ENCODE results near the gene PLK4.
"Not testable (repeated sequence)": the region's sequence is repeated elsewhere in the genome, so short reads cannot be mapped to it uniquely, and the experiment has no call there.

Gene PLK4

DNA sequence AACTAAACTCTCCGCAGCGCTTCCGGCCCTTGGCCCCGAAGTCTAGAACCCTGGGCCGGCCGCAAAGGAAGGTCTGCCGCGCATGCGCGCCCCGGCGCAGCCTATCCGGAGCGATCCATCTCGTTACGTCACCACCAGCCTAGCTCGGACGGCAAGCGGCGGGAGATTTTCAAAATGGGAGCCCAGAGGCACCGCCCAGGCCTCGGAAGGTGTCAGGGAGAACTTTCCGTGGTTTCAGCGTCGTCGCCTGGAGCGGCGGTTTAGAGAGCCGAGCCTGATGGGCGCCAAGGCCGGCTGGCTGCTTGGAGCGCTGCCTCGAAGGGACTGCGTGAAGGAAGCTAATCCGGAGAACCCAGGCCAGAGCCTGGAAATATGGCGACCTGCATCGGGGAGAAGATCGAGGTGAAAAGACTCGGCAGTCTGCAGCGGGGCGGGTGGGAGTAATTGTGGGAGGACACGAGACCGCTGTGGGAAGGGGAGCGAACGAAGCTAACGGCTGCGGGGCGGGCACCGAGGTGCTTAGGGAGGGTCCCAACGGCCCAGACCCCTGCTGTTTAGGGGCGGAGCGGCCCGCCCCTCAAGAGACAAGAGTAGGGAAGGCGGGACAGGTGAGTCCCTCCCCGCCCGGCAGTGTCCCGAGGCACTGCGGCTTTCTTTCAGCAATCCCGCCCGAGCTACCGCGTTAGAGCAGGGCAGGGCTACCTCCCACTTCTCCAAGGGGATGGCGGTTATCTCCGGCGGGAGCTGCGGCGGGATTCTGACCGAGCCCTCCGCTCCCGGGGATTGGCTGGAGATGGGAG, at the start of gene PLK4:
TSS of gene PLK4 (plus strand) at position 131 of the 800 bp plus-strand sequence. CDS start at position 373, 242 bp downstream.
- peak; percentile 54 to 95 (median 87) for DNase-seq

DNA sequence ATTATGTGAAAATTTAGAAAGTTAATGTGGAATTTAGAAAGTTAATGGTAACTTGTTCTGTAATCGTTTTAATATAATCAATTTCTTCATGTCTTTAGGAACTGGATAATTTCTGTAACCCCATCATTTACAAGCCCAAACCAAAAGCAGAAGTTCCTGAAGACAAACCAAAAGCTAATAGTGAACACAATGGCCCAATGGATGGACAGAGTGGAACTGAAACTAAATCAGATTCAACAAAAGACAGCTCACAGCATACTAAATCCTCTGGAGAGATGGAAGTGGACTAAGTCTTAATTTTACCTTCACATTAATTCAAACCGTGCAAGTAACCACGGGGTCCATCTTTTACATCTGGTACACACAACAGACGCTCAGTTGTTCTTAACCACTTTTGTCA, 48.1 kb upstream of the PLK4 start:
- DNase-seq = no peak

DNA sequence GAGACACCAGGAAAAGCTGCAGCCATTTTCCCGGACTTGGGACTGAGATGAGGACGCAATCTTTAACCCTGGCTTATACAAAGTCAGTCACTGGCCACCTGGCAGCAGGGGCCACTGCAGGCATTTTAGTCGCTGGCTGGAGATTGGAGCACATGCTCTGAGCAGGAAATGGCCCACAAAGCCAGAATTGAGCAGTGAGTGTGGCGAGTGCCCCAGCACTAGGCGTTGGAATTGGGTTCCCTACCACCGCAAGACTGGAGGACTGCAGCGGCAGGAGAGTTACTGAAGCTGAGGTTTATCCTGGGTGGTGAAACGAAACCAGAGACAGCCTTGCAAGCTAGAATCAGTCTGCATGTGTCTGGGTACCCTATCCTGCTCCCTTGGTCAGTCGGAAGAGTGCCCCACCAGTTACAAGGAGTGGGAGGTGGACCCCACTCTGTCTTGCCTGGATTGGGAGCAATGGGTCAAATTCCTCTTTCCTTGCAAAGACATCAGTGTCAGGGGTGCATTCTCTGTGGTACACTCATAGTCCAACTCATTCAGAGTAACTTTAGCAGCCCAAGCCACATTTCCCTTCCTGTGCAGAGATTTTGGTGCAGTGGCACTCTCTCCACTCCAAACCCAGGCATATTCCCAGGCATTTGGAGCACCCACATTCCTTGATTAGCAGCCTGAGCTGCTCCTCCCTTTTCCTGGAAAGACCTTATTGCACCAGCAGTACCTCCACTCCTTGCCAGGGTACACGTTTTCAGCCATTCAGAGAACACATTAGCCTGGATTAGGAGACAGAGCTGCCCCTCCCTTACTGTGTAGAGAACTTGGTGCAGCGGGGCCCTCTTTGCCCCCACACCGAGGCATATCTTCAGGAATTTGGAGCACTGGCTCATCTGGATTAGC, 36.7 kb upstream of the PLK4 start:
- DNase-seq = no peak

DNA sequence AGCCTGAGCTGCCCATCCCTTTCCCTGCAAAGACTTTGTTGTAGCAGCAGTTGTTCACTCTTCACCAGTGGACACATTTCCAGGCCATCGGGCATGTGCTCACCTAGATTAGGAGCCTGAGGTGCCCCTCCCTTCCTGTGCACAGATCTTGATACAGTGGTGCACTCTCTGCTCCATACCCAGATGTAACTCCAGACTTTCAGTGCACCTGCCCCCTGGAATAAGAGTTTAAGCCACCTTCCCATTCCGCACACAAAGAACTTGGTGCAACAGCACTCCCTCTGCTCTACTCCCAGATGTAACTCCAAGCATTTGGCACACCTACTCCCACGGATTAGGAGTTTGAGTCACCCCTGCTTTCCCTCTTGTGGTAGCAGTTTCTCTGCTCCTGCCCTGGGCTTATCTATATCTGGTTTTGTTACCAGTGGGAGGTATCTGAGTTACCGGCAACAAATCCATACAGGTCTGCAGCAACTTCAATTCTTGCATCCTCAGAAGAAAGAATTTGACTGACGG, 36.0 kb upstream of the PLK4 start:
- peak in 1 of 58 donors; percentile 2 for DNase-seq

DNA sequence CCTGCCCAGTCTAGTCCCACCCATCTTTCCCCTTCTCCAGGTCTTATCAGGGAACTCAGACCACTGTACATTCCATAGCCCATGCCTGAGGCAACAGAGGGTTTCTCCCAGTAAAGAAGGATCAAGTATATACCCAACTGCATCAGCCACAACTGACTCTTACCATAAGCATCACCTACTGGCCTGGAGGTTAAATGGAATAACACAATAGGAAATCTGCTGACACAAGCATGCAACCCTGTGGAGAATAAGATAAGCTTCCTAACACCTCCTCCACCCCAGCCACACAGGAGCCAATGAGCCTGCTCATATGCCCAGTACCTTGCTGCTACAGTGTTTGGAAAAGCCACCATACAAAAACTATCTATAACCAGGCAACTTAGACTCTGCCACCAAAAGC, 34.6 kb upstream of the PLK4 start:
- no peak for DNase-seq

DNA sequence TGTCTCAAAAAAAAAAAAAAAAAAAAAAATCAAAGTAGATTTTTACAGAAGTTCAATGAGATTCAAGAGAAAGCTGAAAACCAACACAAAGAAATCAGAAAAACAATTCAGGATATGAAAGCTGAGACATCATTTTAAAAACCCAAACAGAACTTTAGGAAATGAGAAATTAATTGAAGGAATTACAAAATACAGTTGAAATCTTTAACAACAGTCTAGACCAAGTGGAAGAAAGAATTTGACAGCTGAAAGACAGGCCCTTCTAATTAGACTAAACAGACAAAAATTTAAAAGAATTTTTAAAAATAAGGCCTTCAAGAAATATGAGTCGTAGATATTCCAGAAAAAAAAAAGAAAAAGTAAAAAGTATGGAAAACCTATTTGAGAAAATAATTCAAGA, 33.9 kb upstream of the PLK4 start:
- no peak for DNase-seq

DNA sequence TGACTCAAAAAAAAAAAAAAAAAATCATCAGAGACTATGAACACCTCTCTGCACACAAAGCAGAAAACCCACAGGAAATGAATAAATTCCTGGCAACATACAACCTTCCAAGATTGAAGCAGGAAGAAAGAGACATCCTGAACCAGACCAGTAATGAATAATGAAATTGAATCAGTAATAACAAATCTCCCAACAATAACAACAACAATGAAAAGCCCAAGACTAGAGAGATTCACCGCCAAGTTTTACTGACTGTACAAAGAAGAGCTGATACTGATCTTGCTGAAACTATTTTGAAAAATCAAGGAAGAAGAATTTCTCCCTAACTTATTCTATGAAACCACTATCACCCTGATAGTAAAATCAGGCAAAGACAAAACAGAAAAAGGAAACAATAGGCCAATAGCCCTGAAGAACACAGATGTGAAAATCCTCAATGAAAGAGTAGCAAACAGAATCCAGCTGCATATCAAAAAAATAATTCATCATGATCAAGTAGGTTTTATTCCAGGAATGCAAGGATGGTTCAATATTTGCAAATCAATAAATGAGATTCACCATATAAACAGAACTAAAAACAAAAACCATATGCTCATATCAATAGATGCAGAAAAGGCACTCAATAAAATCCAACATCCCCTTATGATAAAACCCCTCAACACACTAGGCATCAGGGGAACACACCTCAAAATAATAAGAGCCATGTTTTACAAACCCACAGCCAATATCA, 31.0 kb upstream of the PLK4 start:
- no peak for DNase-seq

DNA sequence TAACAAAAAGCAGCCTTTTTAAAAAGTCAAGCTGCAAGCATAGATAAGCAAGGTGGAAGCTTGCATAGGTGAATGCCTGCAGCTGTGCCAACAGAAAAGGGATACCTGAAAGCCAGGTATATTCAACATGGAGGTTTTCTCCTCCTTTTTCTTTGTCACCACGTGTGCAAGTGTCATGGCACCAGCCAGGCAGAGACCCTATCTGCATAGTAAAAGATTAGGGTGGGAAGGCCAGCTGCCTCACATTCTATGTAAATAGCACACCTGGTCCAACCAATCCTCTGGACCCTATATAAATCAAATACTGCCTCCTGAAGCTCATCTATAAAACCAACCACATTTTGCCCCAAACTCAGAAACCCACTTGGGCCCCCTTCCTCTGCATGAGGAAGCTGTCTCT, 28.0 kb upstream of the PLK4 start:
- no peak for DNase-seq

DNA sequence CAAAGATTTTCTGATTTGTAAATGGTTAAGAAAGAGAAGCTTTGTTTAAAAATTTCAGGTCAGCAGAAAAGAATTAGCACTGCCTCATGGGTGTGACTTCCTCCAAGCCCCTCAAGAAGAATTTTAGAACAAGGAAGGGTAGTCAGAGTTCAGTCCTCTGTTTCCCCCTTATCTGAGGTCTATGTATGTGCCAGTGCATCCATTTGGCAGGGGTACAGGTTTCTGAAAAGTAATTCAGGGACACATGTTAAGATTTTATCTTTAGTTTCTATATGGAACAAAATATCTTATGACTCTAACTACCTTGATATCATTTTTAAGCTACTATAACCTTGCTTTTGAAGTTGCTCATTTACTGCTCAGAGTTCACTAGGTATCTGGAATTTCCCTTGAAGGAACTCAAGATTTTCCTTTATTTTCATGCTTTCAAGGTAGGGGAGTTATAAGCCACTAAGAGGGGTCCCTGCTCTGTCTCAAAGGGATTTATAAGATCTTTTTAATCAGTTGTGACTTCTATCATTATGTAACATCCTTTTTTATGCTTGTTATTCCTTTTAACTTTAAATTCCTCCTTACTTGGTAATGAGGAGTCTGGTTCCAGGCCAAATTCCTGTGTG, 24.4 kb upstream of the PLK4 start:
- DNase-seq = no peak

DNA sequence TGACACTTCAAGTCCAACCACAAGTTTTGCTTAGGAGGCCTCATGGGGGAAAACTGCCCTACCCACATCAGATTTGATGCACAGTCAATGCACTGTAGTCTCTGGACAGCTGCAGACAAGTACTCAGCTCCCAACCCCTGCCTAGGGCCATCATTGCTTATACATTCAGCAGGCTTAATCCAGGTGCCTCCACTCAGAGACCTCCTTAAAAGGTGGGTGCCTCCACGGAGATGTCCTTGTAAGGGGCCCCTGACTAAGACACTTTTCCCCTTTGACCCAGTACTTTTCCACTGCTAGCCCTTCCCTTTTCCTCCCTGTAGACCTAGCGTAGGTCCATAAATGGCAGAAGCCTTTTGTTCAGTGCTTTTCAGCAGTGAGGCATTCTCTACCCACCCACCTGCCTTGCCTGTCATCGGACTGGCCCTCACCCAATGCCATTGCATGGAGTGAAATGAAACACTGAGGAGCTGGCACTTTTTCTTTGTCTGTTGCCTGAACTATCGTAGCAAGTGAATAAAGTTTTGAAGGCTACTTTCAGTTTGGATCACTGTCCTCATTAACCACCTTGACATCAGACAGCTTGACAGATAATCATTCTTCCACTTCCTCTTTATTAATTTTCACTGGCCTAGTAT, 23.8 kb upstream of the PLK4 start:
- no peak for DNase-seq

DNA sequence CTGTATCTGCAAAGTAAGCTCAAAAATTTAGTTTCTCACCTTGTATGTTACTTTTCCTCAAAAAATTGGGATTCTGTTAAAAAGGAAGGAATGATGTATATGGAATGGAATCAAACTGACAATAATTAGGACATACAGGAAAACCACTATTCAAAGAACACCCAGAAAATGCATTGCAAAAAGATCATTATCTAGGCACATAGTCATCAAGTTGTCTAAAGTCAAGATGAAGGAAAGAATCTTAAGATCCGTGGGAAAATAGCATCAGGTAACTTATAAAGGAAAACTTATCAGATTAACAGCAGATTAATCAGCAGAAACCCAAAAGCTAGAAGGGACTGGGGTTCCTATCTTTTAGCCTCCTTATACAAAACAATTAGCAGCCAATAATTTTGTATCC, 23.1 kb upstream of the PLK4 start:
- no peak for DNase-seq

DNA sequence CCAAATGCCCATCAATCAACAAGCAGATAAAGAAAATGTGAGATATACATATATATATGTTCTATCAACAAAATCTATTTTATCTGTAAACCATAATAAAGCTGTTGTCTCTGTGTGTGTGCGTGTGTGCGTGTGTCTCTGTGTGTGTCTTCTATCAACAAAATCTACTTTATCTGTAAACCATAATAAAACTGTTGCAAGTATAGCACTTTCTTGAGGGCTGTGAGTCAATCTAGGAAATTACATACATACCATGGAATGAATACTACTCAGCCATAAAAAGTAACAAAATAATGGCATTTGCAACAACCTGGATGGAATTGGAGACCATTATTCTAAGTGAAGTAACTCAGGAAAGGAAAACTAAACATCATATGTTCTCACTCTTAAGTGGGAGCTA, 12.5 kb upstream of the PLK4 start:
- no peak for DNase-seq

DNA sequence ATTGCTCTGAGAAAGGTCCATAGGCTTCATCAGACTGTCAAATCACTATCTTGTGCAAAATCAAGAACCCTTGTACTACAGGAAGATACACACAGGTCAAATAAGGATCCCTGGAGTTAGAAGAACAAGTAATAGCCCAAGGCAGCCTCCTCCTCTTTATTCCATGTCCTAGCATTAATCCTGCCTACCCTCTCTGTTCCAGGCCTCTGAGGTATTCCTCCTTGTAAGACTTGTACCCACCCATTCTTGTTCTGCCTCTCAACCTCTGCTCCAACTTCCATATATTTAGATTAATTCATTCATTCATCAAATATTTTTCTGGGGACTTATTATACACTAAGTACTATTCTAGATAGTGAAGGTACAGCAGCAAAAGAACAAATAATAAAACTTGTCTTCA, 10.4 kb upstream of the PLK4 start:
- DNase-seq = no peak

DNA sequence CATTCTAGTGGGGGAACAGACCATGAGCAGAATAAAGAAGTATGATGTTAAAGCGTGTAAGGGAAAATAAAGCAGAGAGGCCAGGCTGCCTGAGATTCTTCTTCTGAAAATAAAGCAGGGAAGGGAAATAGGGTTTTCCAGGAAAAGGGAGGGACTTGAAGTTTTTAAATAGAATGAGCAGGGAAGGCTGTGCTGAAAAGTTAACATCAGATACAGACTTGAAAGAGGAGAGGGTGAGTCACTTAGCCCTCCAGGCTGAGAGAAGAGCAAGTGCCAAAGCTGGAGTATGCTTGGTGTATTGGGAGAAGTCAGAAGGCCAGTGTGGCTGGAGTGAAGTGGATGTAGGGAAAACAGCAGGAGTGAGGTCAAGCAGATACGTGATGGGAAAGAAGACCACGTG, 10.0 kb upstream of the PLK4 start:
- peak in 1 of 58 donors; percentile 11 for DNase-seq

DNA sequence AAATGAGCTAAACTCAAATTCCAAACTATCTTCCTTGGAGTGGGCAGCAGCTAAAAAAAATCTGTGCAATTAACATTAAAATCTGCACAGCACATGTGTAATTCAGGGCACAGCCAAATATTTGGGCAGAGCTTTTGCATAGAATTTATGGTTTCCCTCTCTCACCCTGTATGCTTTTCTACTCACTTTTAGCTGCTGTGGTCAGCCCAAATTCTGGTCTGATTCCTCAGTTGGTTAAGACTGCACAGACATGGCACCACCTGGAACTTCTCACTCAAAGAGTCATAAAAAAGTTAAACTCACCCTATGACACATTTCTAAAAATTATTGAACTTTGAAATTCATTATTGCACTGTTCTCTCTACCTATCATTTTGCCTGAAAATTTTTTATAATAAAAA, 4.9 kb upstream of the PLK4 start:
- no peak for DNase-seq

DNA sequence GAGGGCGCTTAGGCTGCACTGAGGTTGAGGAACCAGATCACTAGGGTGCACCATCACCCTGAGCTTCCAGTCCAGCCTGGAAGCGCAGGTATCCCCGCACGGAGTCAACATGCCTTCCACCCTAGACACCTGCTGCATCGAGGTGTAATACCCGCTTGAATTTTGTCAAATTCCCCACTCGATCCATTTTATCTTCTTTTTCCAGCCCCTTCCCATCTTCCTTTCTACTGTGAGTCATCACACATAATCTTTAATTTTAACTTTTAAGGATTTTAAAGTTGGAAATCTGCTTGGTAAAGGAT, 821 bp downstream of the PLK4 start:
- no peak for DNase-seq

DNA sequence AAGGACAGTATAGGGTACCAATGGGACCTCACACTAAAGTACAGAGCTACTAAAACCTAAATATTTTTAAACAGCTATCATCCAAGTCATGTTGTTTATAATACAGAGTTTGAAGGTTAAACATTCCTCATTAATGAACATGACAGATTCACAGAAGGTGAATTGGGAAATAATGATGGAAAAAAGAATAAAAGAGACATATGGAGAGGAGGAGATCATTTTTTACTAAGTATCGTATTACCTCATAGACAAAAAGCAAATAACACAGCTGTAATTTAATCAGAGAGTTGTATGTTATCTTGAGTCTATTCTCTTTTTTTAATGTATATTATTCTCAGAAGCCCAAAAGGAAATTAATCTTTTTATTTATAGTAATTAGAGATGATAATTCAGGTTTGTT, 7.9 kb downstream of the PLK4 start:
- no peak for DNase-seq

DNA sequence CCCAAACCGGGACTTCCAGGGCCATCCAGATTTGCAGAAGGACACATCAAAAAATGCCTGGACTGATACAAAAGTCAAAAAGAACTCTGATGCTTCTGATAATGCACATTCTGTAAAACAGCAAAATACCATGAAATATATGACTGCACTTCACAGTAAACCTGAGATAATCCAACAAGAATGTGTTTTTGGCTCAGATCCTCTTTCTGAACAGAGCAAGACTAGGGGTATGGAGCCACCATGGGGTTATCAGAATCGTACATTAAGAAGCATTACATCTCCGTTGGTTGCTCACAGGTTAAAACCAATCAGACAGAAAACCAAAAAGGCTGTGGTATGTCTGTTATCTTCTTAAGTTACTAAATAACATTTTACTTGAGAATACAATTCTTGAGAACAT, 9.2 kb downstream of the PLK4 start:
- DNase-seq = no peak

DNA sequence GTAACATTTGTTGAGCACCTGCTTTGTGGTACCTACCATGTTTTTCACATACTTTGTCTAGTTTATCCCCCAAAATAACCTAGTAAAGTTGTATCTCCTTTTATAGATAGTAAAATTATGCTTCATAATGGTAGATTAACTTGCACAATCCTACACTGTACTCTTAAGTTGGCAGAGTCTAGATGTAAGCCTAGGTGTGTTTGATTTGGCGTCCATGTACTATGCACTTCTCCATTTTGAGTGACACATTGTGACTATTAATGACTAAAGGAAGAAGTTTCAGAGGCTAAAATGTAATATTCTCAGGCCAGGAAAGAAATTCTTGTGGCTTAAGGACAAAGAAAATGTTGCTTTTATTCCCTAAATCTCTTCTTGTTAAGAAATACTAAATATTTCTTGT, 15.4 kb downstream of the PLK4 start:
- DNase-seq = no peak

DNA sequence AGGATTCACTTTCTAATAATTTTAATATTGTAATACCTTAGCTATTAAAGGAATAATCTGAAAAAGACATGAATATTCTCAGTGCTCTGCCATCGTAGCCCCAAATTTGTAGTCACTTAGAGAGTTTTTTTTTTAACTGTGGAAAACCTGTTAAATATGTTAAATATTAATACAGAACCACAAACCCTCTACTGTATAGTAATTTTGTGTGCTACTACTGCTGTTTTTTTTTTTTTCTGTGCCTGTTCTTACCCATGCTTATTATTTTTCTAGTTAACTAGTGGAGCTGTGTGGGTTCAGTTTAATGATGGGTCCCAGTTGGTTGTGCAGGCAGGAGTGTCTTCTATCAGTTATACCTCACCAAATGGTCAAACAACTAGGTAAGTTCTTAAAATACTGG, 15.8 kb downstream of the PLK4 start:
- no peak for DNase-seq

DNA sequence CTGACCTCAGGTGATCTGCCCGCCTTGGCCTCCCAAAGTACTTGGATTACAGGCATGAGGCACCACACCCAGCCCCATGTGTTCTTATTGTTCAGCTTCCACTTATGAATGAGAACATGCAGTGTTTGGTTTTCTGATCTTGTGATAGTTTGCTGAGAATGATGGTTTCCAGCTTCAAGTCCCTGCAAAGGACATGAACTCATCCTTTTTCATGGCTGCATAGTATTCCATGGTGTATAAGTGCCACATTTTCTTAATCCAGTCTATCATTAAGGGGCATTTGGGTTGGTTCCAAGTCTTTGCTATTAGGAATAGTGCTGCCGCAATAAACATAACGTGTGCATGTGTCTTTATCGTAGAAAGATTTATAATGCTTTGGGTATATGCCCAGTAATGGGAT, 19.0 kb downstream of the PLK4 start:
- not testable (repeated sequence) for DNase-seq

Data from anterior cingulate cortex (tissue), 58 donors.